ENCODE measurements around the gene PRDM2.

Gene PRDM2

GRCh38 chr1:13757693-13758092 is 57.7 kb downstream of the PRDM2 start (continued):
- TF ChIP-seq ZNF362 (tag by site-specific recombination; IDR thresholded peaks at IDR 0.05) (peak; percentile 28; the same call in 1 of the 2 replicates), PRDM1 (tag by site-specific recombination; IDR thresholded peaks at IDR 0.05) (peak; percentile 29; the same call in 1 of the 2 replicates), EGR2 (tag by site-specific recombination; IDR thresholded peaks at IDR 0.05; ENCODE audit: low read depth) (no peak), ZNF623 (tag by site-specific recombination; IDR thresholded peaks at IDR 0.05) (no peak), ZNF664 (tag by site-specific recombination; IDR thresholded peaks at IDR 0.05) (no peak), CTCF (tag by site-specific recombination; IDR thresholded peaks at IDR 0.05) (no peak), ATF2 (tag by site-specific recombination; IDR thresholded peaks at IDR 0.05; ENCODE audit: low read depth) (0 out of 2 replicates have a peak, but pooled peaks have one; percentile 14), ZNF837 (tag by site-specific recombination; IDR thresholded peaks at IDR 0.05) (no peak), ZNF155 (tag by site-specific recombination; IDR thresholded peaks at IDR 0.05) (no peak), PBX3 (CRISPR knock-in tag; IDR thresholded peaks at IDR 0.05) (no peak)

- Histone ChIP-seq H3K4me1 (ENCODE audit: control insufficient read depth, insufficient read depth, low read length) (peaks cover 25% of the 10 kb centered on the region), H3K36me3 (ENCODE audit: control insufficient read depth in 2 of 2, insufficient read depth in 1 of 2, low read length in 2 of 2) (peaks cover 0 to 7% of the 10 kb centered on the region in 2 experiments; a peak in 1 of 3 replicates), H3K27ac (ENCODE audit: extremely low read depth, low read depth, low read length) (no peak overlapping the region), H3K9me3 (ENCODE audit: control insufficient read depth, insufficient read depth, low read depth, low read length) (no peaks in the 10 kb centered on the region), H3K4me3 (ENCODE audit: low read depth, low read length) (no peak overlapping the region)
- TF ChIP-seq INSM2 (tag by site-specific recombination; IDR thresholded peaks at IDR 0.05) (no peak), ZNF521 (tag by site-specific recombination; IDR thresholded peaks at IDR 0.05) (no peak), ZNF157 (tag by site-specific recombination; IDR thresholded peaks at IDR 0.05) (no peak), PRDM6 (tag by site-specific recombination; IDR thresholded peaks at IDR 0.05) (0 out of 2 replicates have a peak, but pooled peaks have one; percentile 29), ZNF560 (tag by site-specific recombination; IDR thresholded peaks at IDR 0.05; ENCODE audit: borderline replicate concordance) (no peak), ZNF48 (tag by site-specific recombination; IDR thresholded peaks at IDR 0.05) (no peak), ZNF621 (tag by site-specific recombination; IDR thresholded peaks at IDR 0.05) (no peak), ZNF707 (tag by site-specific recombination; IDR thresholded peaks at IDR 0.05) (no peak), ZNF2 (tag by site-specific recombination; IDR thresholded peaks at IDR 0.05) (no peak), ZNF223 (tag by site-specific recombination; IDR thresholded peaks at IDR 0.05) (no peak), BCL6B (tag by site-specific recombination; IDR thresholded peaks at IDR 0.05) (no peak), PRDM1 (tag by site-specific recombination; IDR thresholded peaks at IDR 0.05) (0 out of 2 replicates have a peak, but pooled peaks have one; percentile 22)
- CTCF ChIA-PET, result interaction anchor here (0.6 to 1.6 kb wide), 4 partner anchors 13 to 288 kb away, joined by 3 to 7 read pairs (median 4); no protein-coding TSS in a partner anchor
- POLR2A ChIA-PET, result interaction anchor here (1.1 kb wide), 1 partner anchor 10 kb away, joined by 4 read pairs; no protein-coding TSS in a partner anchor
These were observed 59.1 kb downstream of the PRDM2 start for GRCh38 chr1:13759072-13759471.

All from HEK293 (cell line).